ENCODE measurements around the gene KLF17. TPM values are rescaled to one million over a fixed set of nuclear protein-coding genes. Genes with fewer than 3 reads are reported as not detected.

The KLF17 gene
- polyA plus RNA-seq, 2 of the 4 experiments (the other 2 are of a cell fraction) = 0.16 to 0.40 TPM

GRCh38 chr1:44110916-44111315, 7.7 kb upstream of the KLF17 start:
- DNase-seq (ENCODE audit: low read depth in 1 of 2, low spot score in 1 of 2) = no peak
- ChIA-PET CTCF (interaction anchor here (0.7 to 1.2 kb wide), 3 partner anchors 62 to 541 kb away, joined by 3 read pairs; no protein-coding TSS in a partner anchor), POLR2A (no interaction called here)
- ATAC-seq = no peak
- no peak for FAIRE-seq
- Histone ChIP-seq H3K4me3 (no peak overlapping the region), H3K4me1 (no peaks in the 10 kb centered on the region), H3K4me2 (no peak overlapping the region), H3K27ac (no peak overlapping the region), H3K9me3 (no peaks in the 10 kb centered on the region)
- 94% methylated on average over 5 of the region's 5 CpGs for WGBS (ENCODE audit: missing lambda C conversion rate)
- no peak for TF ChIP-seq PBX3 (IDR thresholded peaks at IDR 0.05)
- TF ChIP-seq EHF (CRISPR knock-in tag; IDR thresholded peaks at IDR 0.05) = no peak
- no peak for TF ChIP-seq ATOH8 (CRISPR knock-in tag; IDR thresholded peaks at IDR 0.05; ENCODE audit: low read depth)
- TF ChIP-seq HEYL (CRISPR knock-in tag; IDR thresholded peaks at IDR 0.05) = no peak
- no peak for TF ChIP-seq POLR2A (IDR thresholded peaks at IDR 0.05; ENCODE audit: low read length)
- no peak for TF ChIP-seq CHD4 (IDR thresholded peaks at IDR 0.05; ENCODE audit: borderline replicate concordance)
- no peak for TF ChIP-seq E2F6 (IDR thresholded peaks at IDR 0.05; ENCODE audit: borderline replicate concordance, low read depth)
- TF ChIP-seq HOXB13 (CRISPR knock-in tag; IDR thresholded peaks at IDR 0.05; ENCODE audit: low read depth) = no peak
- TF ChIP-seq ELK1 (IDR thresholded peaks at IDR 0.05; ENCODE audit: low read depth, low read length) = no peak
- TF ChIP-seq EHMT2 (IDR thresholded peaks at IDR 0.05; ENCODE audit: low read depth) = no peak
- TF ChIP-seq PHF8 (IDR thresholded peaks at IDR 0.05; ENCODE audit: borderline replicate concordance, low read depth) = no peak
- no peak for TF ChIP-seq RAD21 (conservative IDR thresholded peaks at IDR 0.05 in 1 of 2, IDR thresholded peaks at IDR 0.05 in 1 of 2)
- TF ChIP-seq RARB (CRISPR knock-in tag; IDR thresholded peaks at IDR 0.05) = no peak
- no peak for TF ChIP-seq FOXS1 (CRISPR knock-in tag; IDR thresholded peaks at IDR 0.05)

- ATAC-seq = no peak
Measured at GRCh38 chr1:44111861-44112260, 6.8 kb upstream of the KLF17 start.

GRCh38 chr1:44112486-44112885, 6.1 kb upstream of the KLF17 start:
- H3K4me3 ChIP-seq = no peak overlapping the region
- ATAC-seq (no peak), DNase-seq (ENCODE audit: low read depth in 1 of 2, low spot score in 1 of 2) (no peak), FAIRE-seq (no peak)
- no peak overlapping the region for H3K4me2 ChIP-seq
- no peaks in the 10 kb centered on the region for H3K9me3 ChIP-seq
- no peak overlapping the region for H3K27ac ChIP-seq
- CTCF ChIA-PET = interaction anchor here (1.2 to 1.7 kb wide), 2 partner anchors 8 to 107 kb away, joined by 5 to 7 read pairs; no protein-coding TSS in a partner anchor
- H3K4me1 ChIP-seq = no peaks in the 10 kb centered on the region
- POLR2A ChIA-PET = no interaction called here
- 57% methylated on average over 3 of the region's 3 CpGs for WGBS (ENCODE audit: missing lambda C conversion rate)
- no peak for TF ChIP-seq TFCP2L1 (CRISPR knock-in tag; IDR thresholded peaks at IDR 0.05)
- TF ChIP-seq JUNB (IDR thresholded peaks at IDR 0.05) = no peak
- TF ChIP-seq JUN (IDR thresholded peaks at IDR 0.05) = no peak
- TF ChIP-seq BHLHE40 (IDR thresholded peaks at IDR 0.05; ENCODE audit: low read depth, low read length) = no peak
- no peak for TF ChIP-seq HOXB5 (CRISPR knock-in tag; IDR thresholded peaks at IDR 0.05)
- no peak for TF ChIP-seq CBX2 (IDR thresholded peaks at IDR 0.05; ENCODE audit: borderline replicate concordance, low read depth)
- no peak for TF ChIP-seq USF2 (IDR thresholded peaks at IDR 0.05)
- TF ChIP-seq NPAS2 (CRISPR knock-in tag; IDR thresholded peaks at IDR 0.05; ENCODE audit: borderline replicate concordance) = no peak
- TF ChIP-seq REST (IDR thresholded peaks at IDR 0.05) = no peak
- no peak for TF ChIP-seq MYC (IDR thresholded peaks at IDR 0.05; ENCODE audit: borderline replicate concordance, low read length)
- no peak for TF ChIP-seq NR3C1 (IDR thresholded peaks at IDR 0.05)

More at GRCh38 chr1:44111861-44112260, 6.8 kb upstream of the KLF17 start:
- Histone ChIP-seq H3K4me1 (no peaks in the 10 kb centered on the region), H3K9me3 (no peaks in the 10 kb centered on the region), H3K4me2 (no peak overlapping the region), H3K27ac (no peak overlapping the region), H3K4me3 (no peak overlapping the region)
- FAIRE-seq (no peak), DNase-seq (ENCODE audit: low read depth in 1 of 2, low spot score in 1 of 2) (no peak)
- TF ChIP-seq CEBPB (IDR thresholded peaks at IDR 0.05) (no peak), RFX5 (IDR thresholded peaks at IDR 0.05) (no peak), JUNB (IDR thresholded peaks at IDR 0.05) (no peak), CHD4 (IDR thresholded peaks at IDR 0.05; ENCODE audit: borderline replicate concordance) (no peak), MAFK (IDR thresholded peaks at IDR 0.05; ENCODE audit: partially characterized antibody) (peak; percentile 26), RCOR1 (IDR thresholded peaks at IDR 0.05; ENCODE audit: low read depth, low read length) (no peak)
- POLR2A ChIA-PET = interaction anchor here (0.6 kb wide), 1 partner anchor 26 kb away, joined by 3 read pairs; no protein-coding TSS in a partner anchor
- CTCF ChIA-PET = interaction anchor here (0.9 to 1.7 kb wide), 3 partner anchors 8 to 541 kb away, joined by 3 to 5 read pairs (median 3); no protein-coding TSS in a partner anchor
- WGBS (ENCODE audit: missing lambda C conversion rate) = 67% methylated on average over 4 of the region's 4 CpGs

Measured in A549 (cell line).